ENCODE results near the gene NRP1.

DNA sequence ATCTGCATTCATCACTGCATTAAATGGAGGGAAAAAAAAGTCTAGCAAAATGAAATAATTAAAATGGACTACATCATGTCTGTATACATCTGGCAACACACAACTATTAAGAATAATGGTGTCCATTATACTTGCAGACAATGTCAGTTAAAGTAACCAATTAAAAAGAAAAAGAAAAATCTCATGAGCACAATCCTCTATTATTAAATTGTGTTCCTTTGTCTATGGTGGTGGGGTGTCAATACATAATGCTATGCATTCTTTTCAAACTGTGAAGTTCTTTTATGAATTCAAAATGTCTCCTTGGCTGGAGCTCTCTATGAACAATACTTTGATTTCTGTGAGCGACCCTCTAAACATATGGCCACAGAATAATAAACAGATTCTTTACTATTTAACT lies 63.5 kb downstream of the NRP1 start:
- TF ChIP-seq CTCF (IDR thresholded peaks at IDR 0.05) (no peak), POLR2A (IDR thresholded peaks at IDR 0.05) (no peak)
